ENCODE results near the gene AFF4. TPM values are rescaled to one million over a fixed set of nuclear protein-coding genes. Genes with fewer than 3 reads are reported as not detected.

AFF4 gene
- total and polyA plus RNA-seq, 9 of the 15 experiments (the other 6 are each of a cell fraction or from before 2014, with no cell fraction given) = 1.7 to 25.8 (median 17.9) TPM

DNA sequence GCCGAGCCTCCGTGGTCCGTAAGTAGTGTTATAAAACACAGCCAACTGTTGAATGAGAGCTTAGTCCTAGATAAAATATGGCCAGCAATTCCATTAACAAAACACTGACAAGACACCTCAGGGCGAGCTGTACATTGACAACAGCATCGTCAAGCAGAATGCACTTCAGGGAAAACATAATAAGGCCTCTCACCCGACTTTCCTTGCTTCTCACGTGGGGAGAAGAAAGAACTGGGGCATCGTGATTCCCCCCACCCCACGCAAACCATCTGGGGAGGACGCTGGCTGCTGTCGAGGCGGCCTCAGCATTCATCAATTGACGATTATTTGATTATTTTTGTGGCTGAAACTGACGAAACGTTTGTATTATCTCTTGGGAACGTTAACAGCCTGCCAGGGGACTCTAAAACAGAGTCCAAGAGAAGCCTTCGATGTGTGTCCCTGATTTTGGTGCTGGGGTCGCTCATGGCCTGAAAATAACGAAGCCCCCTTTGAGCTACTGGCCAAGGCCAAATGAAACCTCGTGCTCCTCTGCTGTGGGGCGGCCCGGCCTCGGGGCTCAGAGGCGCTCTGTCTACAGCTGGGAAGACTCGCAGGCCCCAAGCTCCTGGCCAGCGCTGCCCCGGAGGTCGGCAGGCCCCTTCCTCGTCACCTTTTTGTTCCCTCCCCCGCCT lies 97.6 kb downstream of the AFF4 start (continued):
- TF ChIP-seq, protein P1, sequence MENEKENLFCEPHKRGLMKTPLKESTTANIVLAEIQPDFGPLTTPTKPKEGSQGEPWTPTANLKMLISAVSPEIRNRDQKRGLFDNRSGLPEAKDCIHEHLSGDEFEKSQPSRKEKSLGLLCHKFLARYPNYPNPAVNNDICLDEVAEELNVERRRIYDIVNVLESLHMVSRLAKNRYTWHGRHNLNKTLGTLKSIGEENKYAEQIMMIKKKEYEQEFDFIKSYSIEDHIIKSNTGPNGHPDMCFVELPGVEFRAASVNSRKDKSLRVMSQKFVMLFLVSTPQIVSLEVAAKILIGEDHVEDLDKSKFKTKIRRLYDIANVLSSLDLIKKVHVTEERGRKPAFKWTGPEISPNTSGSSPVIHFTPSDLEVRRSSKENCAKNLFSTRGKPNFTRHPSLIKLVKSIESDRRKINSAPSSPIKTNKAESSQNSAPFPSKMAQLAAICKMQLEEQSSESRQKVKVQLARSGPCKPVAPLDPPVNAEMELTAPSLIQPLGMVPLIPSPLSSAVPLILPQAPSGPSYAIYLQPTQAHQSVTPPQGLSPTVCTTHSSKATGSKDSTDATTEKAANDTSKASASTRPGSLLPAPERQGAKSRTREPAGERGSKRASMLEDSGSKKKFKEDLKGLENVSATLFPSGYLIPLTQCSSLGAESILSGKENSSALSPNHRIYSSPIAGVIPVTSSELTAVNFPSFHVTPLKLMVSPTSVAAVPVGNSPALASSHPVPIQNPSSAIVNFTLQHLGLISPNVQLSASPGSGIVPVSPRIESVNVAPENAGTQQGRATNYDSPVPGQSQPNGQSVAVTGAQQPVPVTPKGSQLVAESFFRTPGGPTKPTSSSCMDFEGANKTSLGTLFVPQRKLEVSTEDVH (IDR thresholded peaks at IDR 0.05; ENCODE audit: low read depth, partially characterized antibody) = no peak
- TF ChIP-seq, protein P2, sequence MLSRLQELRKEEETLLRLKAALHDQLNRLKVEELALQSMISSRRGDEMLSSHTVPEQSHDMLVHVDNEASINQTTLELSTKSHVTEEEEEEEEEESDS (CRISPR knock-in tag; IDR thresholded peaks at IDR 0.05) = no peak
- no peak for TF ChIP-seq ZNF644 (tag; IDR thresholded peaks at IDR 0.05; ENCODE audit: low read depth)
- no peak for TF ChIP-seq TFE3 (CRISPR knock-in tag; IDR thresholded peaks at IDR 0.05)
- TF ChIP-seq NFIC (IDR thresholded peaks at IDR 0.05) = no peak
- no peak for TF ChIP-seq MXI1 (IDR thresholded peaks at IDR 0.05; ENCODE audit: low read depth, low read length)
- no peak for TF ChIP-seq ZNF668 (CRISPR knock-in tag; IDR thresholded peaks at IDR 0.05)
- TF ChIP-seq MAX (CRISPR knock-in tag; IDR thresholded peaks at IDR 0.05) = peak; percentile 89
- TF ChIP-seq ARID3A (IDR thresholded peaks at IDR 0.05; ENCODE audit: borderline replicate concordance, low read depth, low read length) = no peak
- TF ChIP-seq, protein P3, sequence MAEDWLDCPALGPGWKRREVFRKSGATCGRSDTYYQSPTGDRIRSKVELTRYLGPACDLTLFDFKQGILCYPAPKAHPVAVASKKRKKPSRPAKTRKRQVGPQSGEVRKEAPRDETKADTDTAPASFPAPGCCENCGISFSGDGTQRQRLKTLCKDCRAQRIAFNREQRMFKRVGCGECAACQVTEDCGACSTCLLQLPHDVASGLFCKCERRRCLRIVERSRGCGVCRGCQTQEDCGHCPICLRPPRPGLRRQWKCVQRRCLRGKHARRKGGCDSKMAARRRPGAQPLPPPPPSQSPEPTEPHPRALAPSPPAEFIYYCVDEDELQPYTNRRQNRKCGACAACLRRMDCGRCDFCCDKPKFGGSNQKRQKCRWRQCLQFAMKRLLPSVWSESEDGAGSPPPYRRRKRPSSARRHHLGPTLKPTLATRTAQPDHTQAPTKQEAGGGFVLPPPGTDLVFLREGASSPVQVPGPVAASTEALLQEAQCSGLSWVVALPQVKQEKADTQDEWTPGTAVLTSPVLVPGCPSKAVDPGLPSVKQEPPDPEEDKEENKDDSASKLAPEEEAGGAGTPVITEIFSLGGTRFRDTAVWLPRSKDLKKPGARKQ (CRISPR knock-in tag; IDR thresholded peaks at IDR 0.05) = no peak
- TF ChIP-seq NFE2L1 (tag; IDR thresholded peaks at IDR 0.05; ENCODE audit: borderline replicate concordance, low read depth) = no peak
- no peak for TF ChIP-seq ZC3H11A (IDR thresholded peaks at IDR 0.05; ENCODE audit: low read depth, low read length)
- no peak for TF ChIP-seq HMBOX1 (IDR thresholded peaks at IDR 0.05)
- no peak for TF ChIP-seq C11orf30 (IDR thresholded peaks at IDR 0.05; ENCODE audit: low read depth)
- TF ChIP-seq RBM15 (IDR thresholded peaks at IDR 0.05; ENCODE audit: insufficient read depth, low read length) = no peak
- TF ChIP-seq RAD21 (CRISPR knock-in tag; conservative IDR thresholded peaks at IDR 0.05 in 1 of 2, IDR thresholded peaks at IDR 0.05 in 1 of 2) = no peak
- no peak for TF ChIP-seq MTA1 (IDR thresholded peaks at IDR 0.05; ENCODE audit: borderline replicate concordance)
- TF ChIP-seq TFAM (CRISPR knock-in tag; conservative IDR thresholded peaks at IDR 0.05) = no peak

All from K562 (cell line).